22Rv1 (cell line): ENCODE results near the gene CIRBP.

Experiments
- CTCF ChIP-seq: fragments of 450-650 bp; IDR thresholded peaks from 2 replicates; pipeline ENCODE4 v1.5.1; 2017; ENCODE audit warnings: mild to moderate bottlenecking
- ZFX ChIP-seq: fragments of 450-650 bp; IDR thresholded peaks from 2 replicates; pipeline ENCODE4 v1.6.1; 2017; ENCODE audit warnings: antibody characterized with exemption, borderline replicate concordance

- TF ChIP-seq CTCF = no peak
- no peak for TF ChIP-seq ZFX
Measured at GRCh38 chr19:1230783-1231489, 38.2 kb upstream of the CIRBP start.
